Stimulated activated CD4-positive, alpha-beta T cell treated with anti-CD3 and anti-CD28 coated beads, Interleukin-2, amount 100 ng/mL, for 48 hours (primary cell): ENCODE measurements around the gene HELZ2.
A peak's percentile ranks its signal among the peaks of the same experiment; 100 is the strongest.
"Not testable (repeated sequence)": the region's sequence is repeated elsewhere in the genome, so short reads cannot be mapped to it uniquely, and the experiment has no call there.

Experiments
- DNase-seq, 2 donors: peaks; one replicate each; pipeline ENCODE4 v3.0.0-alpha.2; 2020

The HELZ2 gene, protein sequence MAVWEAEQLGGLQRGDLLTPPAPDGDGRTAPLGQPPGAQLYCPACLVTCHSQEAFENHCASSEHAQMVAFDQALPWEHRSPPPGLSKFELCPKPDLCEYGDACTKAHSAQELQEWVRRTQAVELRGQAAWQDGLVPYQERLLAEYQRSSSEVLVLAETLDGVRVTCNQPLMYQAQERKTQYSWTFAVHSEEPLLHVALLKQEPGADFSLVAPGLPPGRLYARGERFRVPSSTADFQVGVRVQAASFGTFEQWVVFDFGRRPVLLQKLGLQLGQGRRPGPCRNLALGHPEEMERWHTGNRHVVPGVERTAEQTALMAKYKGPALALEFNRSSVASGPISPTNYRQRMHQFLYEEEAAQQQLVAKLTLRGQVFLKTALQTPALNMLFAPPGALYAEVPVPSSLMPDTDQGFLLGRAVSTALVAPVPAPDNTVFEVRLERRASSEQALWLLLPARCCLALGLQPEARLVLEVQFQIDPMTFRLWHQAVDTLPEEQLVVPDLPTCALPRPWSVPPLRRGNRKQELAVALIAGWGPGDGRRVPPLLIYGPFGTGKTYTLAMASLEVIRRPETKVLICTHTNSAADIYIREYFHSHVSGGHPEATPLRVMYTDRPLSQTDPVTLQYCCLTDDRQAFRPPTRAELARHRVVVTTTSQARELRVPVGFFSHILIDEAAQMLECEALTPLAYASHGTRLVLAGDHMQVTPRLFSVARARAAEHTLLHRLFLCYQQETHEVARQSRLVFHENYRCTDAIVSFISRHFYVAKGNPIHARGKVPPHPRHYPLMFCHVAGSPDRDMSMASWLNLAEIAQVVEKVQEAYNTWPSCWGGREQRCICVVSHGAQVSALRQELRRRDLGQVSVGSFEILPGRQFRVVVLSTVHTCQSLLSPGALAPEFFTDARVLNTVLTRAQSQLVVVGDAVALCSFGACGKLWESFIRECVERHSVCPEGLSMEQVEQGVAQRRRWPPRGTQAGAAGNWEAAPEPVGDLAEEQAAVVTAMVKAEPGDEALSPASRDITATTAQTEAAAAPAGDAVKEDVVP (N-terminal part only)

DNA sequence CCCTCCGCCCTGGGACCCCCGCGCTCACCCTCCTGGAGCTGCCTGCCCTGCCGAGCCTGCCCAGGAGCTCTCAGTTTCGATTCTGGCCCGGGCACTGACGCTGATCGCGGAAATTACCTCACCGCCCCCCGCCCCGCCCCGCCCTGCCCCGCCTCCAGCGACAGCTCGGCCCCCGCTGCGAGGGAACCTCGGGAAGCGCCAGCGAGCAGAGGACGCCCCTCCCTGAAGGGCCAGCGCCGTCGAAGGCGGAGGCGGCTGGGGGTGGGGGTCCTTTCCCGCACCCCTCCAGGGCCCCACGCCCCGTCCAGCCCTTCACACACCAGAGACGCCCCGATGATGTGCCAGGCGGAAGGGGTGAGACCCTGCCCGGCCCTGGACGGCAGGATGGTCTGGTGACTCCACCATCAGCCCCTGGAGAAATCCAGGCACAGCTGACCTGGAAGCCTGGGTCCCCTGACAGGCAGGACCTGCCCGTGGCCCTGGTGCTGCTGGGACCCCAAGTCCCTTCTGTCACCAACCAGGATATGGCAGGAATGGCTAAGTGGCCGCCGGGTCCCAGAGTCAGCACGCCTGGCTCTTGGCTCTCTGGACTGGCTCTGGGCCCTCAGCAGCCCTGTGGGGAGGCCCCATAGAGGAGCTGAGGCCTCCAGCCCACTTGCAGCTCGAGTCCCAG lies at the start of gene HELZ2:
Gene HELZ2 (minus strand): TSS at position 84 of the 673 bp plus-strand sequence. CDS start 1,854 bp downstream, outside the sequence.
- peak; percentile 29 to 33 for DNase-seq

DNA sequence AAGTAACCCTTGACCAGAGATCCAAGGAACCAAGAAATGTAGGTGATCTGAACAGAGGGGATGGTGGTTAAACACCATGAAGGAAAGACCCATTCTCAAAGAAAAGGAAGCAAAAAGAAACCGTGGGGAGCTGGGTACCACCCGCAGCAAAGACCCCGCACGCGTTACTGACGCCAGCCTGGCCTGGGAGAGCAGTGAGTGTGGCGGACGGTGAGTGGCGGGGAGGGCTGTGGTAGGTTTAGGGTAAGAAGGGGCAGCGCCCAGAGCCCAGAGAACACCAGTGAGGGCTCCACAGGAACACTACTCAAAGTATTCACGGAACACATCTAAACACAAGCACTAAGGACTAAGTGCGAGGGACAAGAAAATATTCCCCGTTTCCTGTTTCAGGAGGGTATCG lies 48.7 kb upstream of the HELZ2 start:
- DNase-seq, result no peak

DNA sequence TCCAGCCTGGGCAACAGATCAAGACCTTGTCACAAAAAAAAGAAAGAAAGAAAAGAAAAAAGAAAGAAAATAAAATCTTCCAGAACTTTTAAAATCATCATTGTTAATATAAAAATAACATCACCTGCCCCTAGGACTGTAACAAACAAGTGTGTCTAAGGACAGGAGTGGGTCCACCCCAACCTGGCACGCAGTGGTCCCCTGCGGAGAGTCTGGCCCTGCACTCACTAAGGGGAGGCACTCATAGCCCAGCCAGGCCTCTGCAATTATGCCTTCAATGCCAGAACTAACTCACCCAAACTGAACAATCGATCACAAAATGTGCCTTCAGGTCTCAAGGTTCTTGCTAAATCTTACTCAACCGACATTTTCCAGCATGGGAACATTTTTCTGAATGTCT lies 48.1 kb upstream of the HELZ2 start:
- DNase-seq, result no peak

DNA sequence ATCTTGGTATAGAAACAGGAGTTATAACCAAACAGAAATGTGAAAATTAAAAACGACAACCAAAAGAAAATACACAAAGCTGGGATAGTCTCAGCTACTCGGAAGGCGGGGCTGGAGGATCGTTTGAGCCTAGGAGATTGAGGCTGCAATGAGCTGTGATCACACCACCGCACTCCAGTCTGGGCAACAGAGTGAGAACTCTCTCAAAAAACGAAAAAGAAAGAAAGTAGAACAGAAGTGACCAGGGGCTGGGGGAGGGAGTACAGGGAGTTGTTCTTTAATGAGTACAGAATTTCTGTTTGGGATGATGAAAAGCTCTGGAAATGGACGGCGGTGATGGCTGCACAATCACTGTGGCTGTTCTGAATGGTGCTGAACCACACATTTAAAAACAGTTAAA lies 47.0 kb upstream of the HELZ2 start:
- no peak for DNase-seq

DNA sequence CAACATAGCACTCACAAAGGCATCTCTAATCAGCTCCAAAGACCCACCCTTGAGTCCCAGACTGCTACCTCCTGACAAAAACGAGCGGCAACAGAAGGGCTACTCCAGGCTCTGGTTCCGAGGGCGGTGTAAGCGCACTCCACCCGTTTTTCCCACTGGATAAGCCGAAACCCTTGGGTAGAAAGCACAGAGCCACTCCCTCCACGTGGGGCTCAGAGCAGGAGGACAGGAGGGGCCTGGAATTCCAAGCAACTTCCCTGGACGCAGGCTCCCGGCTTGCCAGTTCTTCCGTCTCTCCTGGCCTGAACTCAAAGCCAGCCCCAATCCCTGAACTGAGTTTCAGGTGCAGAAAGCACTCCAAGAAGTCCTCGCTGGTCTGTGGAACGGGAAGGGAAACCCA lies 45.5 kb upstream of the HELZ2 start:
- DNase-seq, result no peak

DNA sequence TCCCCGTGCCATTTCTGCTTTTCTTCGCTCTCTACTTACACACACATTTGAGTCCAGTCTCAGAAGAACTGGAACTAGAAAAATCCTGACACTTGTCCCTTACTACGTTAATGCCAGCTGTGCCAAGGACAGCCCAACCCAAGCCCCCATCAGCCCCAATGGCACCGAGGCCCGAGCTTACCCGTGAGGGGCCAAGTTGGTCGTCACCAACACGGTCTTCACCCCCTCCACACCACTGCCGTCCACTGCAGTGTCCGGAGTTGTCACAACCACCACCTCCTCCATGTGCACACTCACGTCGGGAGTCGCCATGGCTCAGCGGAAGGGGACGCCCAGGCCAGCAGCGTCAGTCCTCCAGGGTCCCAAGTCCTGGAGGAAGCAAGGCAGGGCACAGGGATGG lies 45.0 kb upstream of the HELZ2 start:
- DNase-seq, result no peak

DNA sequence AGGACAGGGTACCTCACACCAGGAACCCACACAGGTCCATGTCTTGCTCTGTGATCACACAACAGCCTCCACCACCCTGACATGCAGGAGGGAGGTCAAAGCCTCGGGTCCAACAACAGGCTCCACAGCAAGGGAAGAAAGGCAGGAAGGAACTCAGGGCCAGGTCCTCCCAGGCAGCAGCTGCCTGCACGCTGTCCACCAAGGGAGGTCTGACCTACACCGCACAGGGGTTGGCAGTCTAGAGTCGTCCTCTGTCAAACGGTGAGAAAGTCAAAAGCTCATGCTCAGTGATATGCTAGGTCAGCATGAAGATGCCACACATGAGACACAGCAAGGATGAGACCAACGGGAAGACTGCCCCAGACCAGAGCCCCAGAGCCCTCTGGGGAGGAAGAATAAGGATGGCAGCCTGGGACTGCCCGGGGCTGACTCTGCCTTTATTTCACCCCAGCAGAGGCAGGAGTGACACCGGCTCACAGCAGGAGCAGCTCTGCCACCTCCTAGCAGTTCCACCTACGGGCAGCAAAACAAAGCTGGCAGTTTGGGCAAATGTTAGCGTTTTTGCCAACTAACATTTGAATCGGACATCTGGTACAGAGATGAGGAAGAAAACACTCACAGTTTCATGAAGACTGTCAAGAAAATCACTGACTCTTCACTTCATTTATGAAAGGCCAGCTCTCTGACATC lies 44.4 kb upstream of the HELZ2 start:
- no peak for DNase-seq

DNA sequence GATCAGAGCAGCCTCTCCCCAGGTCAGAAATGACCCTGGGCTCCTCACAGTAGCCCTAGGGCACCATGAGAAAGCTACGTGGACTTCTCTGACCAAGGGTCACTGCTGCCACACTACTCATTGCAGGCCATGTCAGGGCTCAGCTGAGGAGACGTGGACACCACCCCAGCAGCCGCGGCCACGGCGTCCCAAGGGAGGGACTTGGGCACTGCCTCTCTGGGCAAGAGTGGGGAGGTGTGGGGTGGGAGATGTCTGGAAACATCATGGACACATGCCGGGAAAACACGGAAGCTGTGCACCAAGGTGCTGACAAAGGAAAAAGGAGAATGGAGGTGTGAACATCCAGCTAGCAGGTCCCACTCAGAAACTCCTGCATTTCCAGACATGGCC lies 43.8 kb upstream of the HELZ2 start:
- DNase-seq, result no peak

DNA sequence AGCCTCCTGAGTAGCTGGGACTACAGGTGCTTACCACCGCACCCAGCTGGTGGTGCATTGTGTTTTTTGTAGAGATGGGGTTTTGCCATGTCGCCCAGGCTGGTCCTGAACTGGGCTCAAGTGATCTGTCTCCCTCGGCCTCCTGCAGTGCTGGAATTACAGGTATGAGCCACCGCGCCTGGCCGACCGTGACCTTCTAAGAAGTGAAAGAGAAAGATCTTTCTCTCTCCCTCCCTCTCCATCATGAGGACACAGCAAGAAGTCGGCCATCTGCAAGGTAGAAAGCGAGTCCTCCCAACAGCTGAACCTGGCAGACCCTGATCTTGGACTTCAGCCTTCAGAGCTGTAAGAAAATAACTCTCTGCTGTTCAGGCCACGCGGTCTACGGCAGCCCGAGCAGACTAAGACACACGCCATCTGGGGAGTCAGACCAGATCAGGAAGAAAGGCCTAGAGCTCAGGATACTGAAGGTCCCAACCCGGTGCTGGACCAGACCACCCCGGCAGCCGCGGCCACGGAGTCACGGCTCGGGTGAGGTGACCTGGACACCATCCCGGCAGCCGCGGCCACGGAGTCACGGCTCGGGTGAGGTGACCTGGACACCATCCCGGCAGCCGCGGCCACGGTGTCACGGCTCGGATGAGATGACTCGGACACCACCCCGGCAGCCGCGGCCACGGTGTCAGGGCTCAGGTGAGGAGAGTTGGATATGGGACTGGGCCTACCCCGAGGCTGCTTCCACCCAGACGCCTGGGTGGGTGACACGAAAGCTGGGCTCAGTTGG lies 43.2 kb upstream of the HELZ2 start:
- DNase-seq, result no peak

DNA sequence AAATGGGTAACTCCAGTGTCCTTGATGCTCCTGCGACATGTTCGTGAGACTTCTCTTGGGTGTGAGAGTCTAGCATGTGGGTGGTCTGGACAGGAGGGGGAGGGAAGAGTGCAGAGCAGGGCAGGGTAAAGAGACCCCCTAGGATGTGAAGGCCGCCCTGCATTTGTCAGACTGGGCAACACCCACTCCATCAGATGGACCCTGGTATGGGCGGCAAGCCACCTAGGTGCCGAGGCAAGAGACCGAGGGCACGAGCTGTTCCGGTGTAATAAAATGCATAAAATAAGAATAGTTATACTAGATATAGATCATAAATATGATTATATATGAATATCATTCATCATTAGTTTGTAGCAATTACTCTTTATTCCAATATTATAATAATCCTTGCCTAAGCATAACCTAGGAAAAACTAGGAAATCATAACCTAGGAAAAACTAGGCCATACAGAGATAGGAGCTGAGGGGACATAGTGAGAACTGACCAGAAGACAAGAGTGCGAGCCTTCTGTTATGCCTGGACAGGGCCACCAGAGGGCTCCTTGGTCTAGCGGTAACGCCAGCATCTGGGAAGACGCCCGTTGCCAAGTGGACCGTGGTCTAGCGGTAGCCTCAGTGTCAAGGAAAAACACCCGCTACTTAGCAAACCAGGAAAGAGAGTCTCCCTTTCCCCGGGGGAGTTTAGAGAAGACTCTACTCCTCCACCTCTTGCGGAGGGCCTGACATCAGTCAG lies 40.0 kb upstream of the HELZ2 start:
- DNase-seq, result not testable (repeated sequence)

DNA sequence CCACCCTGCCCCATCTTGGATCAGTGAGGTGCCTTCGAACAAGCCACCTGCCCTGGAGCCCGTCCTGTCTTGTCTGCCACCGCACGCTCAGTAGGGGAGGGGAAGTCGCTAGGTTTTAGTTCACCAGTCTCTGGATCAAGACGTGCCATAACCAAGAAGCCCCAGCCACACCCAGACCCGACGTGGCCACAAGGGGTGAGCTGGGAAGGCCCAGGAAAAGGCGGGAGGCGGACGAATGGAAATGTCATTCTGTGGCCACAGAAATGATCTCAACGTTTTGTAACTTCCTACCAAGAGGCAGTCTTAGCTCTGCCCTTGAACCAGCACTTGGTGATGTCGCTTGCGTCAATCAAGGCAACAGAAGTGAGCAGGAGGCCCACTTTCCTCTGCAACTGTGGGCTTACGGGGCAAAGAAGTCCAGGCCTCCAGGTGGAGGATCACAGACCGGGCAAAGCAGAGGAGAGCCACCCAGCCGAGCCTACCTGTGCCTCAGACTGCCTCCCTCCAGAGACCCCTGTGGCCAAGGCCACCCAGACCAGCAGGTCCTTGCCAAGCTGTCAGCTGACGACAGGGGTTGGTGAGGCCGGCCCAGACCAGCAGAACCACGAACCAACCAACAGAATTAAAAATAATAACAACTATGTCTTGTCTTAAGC lies 38.4 kb upstream of the HELZ2 start:
- DNase-seq, result no peak

DNA sequence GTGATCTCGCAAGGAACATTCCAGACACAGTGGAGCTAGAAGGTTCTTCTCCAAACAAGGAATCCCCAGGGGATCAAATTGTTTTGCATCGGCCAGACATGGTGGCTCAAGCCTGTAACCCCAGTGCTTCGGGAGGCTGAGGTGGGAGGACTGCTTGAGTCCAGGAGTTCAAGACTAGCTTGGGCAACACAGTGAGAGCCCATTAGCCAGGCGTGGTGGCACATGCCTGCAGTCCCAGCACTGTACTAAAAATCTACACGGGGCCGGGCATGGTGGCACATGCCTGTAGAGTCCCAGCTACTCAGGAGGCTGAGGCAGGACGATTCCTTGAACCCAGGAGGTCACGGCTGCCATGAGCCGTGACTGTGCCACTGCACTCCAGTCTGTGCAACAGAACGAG lies 37.6 kb upstream of the HELZ2 start:
- DNase-seq, result no peak

DNA sequence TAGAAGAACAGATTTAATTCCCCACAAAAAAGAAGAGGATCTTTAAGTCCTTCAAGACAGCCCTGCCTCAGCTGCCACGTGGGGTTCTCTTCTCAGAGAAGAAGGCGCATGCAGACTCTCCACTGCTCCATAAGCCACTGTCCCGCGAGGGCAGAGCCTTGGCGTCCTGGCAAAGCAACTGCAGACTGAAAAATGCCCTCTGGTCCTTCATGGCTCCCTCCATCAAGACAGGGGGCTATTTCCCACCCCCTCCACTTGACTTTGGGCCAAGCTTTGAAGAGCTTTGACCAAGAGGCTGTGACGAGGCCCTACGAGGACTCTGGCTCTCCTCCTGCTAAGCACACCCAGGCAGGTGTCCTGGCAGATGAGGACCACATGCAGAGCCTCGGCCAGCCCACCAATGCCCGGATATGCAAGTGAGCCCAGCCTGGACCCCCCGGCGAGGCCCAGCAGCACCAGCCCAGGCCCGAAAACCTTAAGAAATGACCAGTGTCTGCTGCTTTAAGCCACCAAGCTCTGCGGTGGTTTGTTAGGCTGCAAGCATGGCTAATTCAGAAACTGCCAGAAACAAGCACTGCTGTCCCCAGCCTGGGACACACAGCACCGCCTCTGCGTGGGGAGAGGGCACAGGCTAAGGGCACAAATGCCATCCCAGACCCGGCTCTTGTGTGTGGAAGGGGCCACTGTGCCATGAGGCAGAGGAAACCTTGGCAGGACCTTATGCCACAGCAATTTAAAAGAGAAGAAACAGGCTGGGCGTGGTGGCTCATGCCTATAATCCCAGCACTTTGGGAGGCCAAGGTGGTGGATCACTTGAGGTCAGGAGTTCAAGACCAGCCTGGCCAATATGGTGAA lies 36.8 kb upstream of the HELZ2 start:
- no peak for DNase-seq

DNA sequence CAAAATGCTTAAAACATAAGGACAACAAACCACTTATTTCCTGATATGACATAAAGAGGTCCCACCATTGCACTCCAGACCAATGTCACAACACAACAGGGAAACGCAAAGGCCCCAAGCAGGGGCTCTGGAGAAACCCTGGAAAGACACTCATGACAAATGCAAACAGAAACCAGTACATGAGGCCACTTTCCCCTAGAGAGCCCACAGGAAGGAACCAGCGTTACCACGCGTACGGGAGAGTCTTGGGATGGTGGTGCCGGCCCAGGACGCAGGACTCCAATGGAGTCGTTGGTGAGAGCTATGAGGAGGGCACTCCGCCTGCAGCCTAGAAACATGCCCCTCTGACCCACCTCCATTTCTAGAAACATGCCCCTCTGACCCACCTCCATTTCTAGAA lies 32.6 kb upstream of the HELZ2 start:
- DNase-seq, result no peak

DNA sequence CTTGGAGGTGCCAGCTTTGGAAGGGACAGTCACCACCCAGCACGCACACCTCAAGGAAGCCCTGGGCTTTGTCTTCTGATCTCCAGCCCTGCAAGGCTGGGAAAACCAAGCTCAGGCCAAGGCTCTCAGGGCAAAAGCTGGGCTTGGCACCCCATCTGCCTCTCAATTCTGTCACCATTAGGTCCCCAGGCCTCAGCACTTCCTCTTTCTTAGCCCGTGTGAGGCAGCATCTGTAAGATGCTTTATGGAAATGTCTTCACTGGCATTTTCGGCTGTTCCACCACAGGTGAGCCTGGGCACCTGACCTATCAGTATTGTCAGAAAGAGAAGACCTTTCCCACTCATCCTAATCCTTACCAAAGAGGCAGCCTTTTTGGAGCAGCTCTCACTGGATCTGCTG lies 28.3 kb upstream of the HELZ2 start:
- DNase-seq, result no peak

DNA sequence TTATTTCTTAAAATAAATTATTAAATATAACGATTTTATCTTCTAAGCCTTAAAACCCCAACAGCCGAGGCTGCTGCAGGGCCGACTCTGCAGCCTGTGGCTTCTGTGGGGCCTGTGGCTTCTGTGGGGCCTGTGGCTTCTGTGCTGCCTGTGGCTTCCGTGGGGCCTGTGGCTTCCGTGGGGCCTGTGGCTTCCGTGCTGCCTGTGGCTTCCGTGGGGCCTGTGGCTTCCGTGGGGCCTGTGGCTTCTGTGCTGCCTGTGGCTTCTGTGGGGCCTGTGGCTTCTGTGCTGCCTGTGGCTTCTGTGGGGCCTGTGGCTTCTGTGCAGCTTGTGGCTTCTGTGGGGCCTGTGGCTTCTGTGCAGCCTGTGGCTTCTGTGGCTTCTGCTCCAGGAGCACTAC lies 27.6 kb upstream of the HELZ2 start:
- not testable (repeated sequence) for DNase-seq

DNA sequence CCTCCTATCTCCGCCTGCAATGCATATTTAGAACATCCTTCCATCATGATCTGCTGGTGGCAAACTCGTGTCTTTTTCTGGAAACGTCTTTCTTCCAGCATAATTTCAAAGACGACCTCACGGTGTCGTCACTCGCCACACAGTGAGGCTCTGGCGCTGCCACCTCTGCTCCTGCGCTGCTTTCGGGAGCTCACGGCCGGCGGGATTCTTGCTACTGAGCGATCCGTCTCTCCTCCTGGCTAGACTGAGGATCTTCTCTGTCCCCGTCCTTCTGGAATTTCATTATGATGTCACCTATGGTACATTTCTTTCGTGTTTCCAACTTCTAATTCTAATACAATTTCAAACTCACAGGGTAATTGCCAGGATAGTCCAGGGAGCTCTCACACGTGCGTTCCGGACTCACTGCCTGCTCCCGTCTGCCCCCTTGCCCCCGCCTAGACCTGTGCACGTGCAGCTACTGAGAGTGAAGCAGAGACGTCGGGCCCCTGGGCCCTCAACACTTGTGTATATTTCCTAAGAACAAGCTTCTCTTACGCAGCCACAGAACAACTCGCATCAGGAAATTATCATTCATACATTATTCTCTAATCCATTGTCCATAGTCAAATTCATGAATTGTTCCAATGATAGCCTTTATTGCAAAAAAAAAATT lies 25.5 kb upstream of the HELZ2 start:
- DNase-seq, result no peak

DNA sequence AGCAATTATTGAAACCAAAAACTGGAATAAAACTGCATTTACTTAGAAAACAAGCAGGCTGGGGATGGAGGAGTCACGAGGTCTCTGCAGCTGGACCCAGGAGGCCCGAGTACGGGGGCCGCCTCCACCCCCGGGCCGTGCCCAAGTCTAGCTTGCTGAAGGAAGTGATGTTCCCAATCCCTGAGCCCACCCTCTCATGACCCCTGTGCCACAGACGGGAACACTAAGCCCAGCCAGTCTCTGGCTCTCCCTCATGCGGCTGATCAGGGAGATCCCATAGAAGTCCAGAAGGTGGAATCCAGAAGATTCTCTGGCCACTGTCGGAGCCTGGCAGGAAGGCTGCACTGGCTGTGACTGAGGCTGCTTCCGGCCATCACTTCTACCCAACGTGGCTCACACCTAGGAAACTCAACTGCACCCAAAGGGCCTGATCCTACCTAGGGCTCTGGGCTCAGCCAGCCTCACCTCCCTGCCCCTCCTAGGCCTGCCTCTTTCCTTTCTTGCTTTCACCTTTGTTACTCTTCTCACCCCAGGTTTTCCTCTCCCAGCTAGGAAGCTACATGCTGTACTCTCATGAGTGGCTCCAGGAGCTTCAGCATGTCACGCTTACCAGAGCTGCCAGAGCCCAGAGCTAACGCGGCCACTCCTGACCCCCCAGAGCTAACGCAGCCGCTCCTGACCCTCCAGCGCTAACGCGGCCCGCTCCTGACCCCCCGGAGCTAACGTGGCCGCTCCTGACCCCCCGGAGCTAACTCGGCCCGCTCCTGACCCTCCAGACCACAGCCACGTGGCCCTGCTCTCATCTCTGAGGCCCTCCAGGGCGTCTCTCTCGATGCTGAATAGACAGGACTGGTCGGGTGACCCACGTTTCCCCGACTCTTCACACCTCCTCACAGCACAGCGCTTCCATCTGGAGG lies 24.7 kb upstream of the HELZ2 start:
- no peak for DNase-seq
